Activated CD8-positive, alpha-beta memory T cell treated with anti-CD3 and anti-CD28 coated beads, Interleukin-2, amount 50 U/mL, for 1 hour (primary cell): ENCODE data around the gene DISC1.

ENCODE experiments used
- DNase-seq: peaks from one replicate; pipeline ENCODE4 v3.0.0-alpha.2; 2020; ENCODE audit errors: extremely low read depth

DISC1 gene

DNA sequence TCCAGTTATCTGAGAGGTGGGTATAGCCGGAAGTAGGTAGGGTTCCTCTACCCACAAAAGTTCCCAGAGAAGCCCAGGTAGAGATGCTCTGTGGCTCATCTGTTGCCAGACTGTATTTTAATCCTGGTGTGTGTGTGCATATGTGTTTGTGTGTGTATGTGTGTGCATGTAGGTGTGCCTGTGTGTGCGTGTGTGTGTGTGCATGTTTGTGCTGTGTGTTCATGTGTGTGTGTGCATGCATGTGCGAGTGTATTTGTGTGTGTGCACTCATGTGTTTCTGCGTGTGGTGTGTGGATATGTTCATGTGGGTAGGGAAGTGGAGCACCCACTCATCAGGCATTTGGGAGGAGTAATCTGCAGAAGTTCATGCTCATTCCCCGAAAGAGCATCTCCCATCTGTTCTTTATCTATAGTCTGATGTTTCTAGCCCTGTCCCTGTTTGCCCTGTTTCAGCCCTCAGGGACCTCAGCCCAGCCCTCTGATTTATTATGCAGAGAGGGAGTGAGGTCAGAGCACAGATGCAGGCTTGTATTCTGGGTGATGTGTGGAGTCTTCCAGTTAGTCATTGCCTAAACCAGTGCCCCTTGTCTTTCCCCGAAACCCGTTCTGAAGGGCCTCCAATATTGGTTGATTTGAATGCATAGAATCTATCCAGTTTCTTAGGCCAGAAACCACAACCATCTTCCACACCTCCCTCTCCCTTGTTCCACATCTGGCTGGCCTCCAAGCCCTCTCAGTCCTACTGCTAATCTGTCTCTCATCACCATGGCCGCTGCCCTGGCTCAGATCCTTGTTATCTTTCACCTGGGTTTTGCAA is 69.1 kb downstream of the DISC1 start:
- no peak for DNase-seq

GRCh38 chr1:231699784-231700183 is 73.2 kb downstream of the DISC1 start:
- no peak for DNase-seq

GRCh38 chr1:231701306-231701705 is 74.7 kb downstream of the DISC1 start:
- DNase-seq, result no peak

DNA sequence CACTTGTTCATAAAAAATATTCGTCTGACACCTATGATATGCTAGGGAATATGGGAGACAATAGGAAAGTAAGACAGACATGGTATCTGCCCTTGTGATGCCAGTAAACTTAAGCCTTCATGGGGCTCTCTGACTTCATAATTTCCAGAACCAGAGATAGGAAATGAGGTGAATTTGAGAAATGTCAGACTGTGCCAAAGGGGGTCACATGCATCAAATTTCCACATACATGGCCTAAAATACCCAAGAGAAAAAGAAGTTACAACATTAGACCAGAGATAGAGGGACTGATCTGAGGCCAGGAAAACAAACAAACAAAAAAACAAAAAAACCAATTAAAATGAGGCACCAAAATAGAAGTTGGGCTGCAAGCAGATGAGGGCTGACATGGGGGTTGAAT is 75.7 kb downstream of the DISC1 start:
- DNase-seq, result no peak

DNA sequence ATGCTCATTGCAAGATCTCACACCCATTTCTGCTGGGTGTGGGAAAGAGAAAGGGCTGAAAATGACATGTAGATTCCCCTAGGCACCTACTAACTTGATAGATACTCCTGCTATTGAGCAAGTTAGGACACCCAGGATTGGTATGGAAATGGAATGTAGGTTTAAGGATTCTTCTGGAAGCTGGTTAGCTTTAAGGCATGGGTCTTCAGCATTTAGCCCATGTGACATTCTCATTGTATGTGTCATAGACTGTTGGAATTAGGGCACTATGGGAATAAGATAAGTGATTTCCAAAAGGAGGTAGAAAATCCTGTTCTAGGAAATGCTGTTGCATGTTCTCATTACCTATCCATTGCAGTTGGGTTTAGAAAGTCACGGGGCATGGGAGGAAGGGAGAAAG is 76.2 kb downstream of the DISC1 start:
- no peak for DNase-seq

DNA sequence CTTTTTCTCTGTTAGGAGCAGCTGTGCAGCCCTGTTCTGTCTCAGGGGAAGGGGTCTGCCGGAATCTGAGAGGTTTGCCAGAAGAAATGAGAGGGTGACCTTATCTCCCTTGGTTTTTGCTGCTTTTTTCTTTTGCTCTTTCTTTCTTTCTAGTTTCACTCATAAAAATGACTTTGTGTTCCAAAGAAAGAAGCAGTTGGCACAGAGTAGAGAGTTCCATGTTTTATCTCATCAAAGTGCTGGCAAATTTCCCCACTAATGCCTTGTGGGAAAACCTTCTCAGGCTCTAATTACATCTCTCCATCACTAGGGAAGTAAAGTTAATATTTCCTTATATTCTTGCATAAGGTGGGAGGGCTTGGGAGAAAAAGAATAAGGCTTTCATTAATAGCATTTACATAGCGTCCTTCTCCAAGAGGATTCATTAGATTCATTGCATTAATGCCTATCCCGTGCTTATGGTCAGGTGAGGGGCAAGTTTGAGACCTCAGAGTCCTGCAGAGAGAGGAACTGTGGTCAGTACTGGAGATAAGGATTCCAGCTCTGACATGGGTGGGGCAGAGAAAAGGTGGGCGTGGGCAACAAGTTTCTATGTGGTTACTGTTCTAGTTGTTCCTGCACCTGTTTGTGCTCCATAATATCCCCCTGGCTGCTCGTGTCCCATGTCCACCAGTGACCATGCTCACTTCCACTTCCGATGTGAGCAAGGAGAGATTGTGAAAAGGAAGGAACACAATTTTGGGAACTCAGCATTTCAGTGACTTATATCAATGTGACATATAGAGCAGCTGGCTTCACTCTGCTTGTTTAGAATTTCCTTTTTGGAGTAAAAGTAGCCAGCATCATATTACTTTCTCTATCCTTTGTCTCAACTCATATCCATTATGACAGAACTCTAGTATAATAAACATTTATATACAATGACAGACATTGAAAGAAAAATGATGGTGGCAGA is 79.5 kb downstream of the DISC1 start:
- DNase-seq, result no peak

GRCh38 chr1:231706934-231707333 is 80.3 kb downstream of the DISC1 start:
- DNase-seq, result no peak

DNA sequence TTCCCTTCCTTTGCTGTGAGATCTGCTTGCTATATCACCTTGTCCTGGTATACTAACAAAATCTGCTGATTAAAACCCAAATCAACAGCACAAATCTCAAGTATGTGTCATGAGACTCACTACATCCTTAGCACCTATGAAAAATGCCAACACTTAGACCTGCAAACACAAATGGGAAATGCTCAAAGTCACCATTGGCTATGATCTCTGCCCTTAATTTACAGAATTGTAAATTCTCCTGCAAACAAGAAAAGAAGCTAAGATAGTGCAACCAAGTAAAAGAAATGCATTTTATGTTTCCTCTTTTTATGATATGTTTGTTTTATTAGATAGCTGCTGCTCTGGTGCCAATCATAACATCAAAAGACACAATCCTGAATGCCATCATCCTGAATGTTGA is 80.8 kb downstream of the DISC1 start:
- no peak for DNase-seq

- no peak for DNase-seq
These were observed 81.8 kb downstream of the DISC1 start for GRCh38 chr1:231708394-231708793.

GRCh38 chr1:231714440-231714839 is 87.8 kb downstream of the DISC1 start:
- no peak for DNase-seq

- DNase-seq, result no peak
These were observed 89.5 kb downstream of the DISC1 start for GRCh38 chr1:231715816-231716722.

DNA sequence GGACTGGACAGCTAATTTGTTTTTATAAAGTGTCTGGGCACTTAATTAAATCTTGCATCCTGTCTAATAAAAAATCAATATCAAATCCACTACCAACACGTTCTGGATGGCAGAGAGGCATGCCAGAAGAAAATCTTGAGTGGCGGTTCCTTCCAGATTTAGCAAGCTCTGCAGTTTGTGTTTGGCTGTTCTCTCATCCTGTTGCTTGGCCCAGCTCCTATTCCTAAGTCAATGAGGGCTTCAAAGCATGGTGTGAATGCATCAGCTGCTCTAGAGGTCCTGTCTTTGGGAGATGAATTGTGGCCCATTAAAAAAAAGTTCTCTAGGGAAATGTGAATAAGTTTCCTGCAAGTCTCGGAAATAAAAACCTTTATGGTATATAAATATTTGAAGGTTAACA is 90.3 kb downstream of the DISC1 start:
- DNase-seq, result no peak

DNA sequence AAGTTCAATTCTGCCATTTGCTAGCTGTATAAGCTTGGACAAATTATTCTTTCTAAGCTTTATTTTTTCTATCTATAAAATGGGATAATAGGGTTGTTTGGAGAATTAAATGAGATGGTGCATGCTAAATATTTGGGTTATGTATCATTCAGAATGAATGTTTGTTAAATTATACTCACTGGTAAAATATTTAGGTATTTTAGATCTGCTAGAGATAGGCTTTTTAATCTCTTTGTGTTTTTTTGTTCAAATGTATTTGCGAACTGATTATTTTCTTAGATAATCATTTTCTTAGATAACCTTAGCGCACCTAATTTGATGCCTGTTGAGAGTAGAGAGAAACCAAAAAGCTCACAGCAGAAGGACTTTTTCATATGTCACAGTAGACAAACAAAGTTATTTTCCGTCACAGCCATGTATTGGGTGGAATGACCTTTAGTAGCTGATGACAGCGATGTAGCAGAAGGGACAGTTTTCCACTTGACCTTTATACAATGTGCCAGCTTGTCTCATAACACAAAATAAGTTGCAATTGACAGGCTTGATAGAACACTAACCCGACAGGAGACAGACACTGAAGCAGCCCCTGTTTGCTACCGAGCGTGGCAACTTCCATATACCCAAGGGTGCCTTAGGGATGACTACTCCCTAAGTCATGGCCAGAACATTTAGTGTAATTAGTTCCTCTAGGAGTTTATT is 93.0 kb downstream of the DISC1 start:
- DNase-seq, result no peak

GRCh38 chr1:231720652-231721325 is 94.2 kb downstream of the DISC1 start:
- no peak for DNase-seq

DNA sequence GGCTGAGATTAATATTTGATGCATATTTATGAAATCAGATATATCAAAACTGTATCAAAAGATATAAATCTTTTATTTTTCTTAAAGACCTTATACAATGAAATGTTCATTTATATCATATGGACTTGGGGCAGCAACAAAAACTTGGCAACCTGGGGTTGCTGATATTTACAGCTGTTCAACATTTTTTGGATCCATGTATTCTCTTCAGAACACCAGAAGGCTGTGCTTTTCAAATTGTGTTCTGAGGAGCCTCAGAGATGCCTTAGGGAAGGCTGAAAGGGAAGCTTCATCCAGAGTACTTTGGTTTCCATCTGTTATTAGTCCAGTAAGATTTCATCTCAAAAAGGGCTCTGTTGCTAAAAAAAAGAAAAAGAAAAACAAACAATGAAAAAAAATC is 94.8 kb downstream of the DISC1 start:
- DNase-seq, result no peak

DNA sequence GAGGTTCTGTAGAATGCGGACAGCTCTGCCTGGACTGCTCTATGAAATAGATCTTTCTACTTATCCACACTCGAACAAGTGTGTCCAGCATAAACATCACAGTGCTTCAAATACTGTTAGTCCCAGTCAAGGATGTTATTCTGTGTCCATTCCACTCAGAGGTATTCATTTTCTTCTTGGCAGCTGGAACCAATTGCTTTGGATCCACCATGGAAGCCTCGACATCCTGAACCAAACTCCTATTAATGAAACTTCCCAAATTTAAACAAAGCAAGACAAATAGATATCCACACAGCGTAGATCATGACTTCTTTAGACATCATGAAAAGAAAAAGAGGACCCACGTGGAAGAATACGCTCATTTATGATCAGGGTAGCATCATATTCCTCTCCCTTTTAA is 95.8 kb downstream of the DISC1 start:
- no peak for DNase-seq

- DNase-seq, result no peak
These were observed 96.6 kb downstream of the DISC1 start for GRCh38 chr1:231723146-231723545.

DNA sequence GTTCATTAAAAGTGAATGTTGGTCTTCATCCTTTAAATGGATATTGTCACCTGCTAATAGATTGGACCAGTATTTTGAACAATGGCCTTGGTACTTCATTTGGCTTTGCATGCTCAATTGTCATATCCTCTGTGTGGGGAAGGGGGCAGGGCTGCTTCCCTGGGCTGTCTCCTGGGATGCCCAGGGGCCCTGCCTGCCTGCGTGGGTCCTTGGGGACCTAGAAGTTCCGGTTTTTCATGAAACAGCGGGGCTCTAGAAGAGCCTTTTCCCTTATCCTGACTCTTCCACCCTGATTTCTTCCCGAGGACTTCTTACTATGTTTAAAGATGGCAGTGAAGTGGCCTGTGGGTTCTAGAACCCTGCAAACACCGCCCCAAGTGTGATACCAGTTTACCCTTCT is 97.5 kb downstream of the DISC1 start:
- no peak for DNase-seq

- DNase-seq, result no peak
These were observed 98.5 kb downstream of the DISC1 start for GRCh38 chr1:231724876-231725647.

DNA sequence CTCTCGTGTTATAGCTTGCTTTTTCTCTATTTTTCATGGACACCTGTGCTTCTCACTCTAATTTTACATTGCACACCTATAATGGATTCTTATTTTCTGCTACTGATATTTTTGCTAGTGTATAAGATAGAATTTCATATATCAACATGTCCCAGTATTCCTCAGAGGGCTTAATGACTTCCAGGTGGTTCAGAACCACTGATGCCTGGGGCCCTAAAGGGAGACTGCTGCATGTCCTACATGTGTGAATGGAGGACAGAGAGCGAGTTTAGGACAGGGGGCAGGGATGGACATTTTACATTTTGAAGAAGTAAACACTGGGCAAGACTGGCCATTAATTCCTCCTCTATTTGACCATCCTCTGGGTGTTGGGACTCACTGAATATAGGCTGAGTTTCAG is 100.6 kb downstream of the DISC1 start:
- DNase-seq, result no peak
